ENCODE data around the gene PLA2G2F. TPM values are rescaled to one million over a fixed set of nuclear protein-coding genes. Genes with fewer than 3 reads are reported as not detected.

PLA2G2F gene
- total RNA-seq, 6 donors from 2014 or later = not detected

- 71 to 87% methylated on average over 7 of the region's 7 CpGs for WGBS, 2 donors
- peaks cover 18 to 42% (median 38%) of the 10 kb centered on the region in 4 donors for H3K9me3 ChIP-seq
- no peaks in the 10 kb centered on the region for H3K36me3 ChIP-seq
- TF ChIP-seq POLR2AphosphoS5 (IDR thresholded peaks at IDR 0.05) (no peak), CTCF (IDR thresholded peaks at IDR 0.05) (no peak), EP300 (IDR thresholded peaks at IDR 0.05) (no peak), POLR2A (IDR thresholded peaks at IDR 0.05) (no peak)
- DNase-seq (no peak), ATAC-seq (ENCODE audit: low FRiP score in 2 of 2) (no peak)
- no peak overlapping the region for H3K27ac ChIP-seq
- peaks cover 4 to 11% (median 10%) of the 10 kb centered on the region in 4 donors for H3K4me1 ChIP-seq
- H3K27me3 ChIP-seq = no peaks in the 10 kb centered on the region
- H3K4me3 ChIP-seq = no peak overlapping the region
Measured at GRCh38 chr1:20158358-20159070, 19.4 kb downstream of the PLA2G2F start.

GRCh38 chr1:20160034-20160433 lies 20.9 kb downstream of the PLA2G2F start:
- WGBS, 2 donors = 59 to 75% methylated on average over 1 of the region's 1 CpG
- Histone ChIP-seq H3K4me1 (peaks cover 0 to 9% (median 6%) of the 10 kb centered on the region in 4 donors), H3K27ac (no peak overlapping the region), H3K36me3 (no peaks in the 10 kb centered on the region), H3K9me3 (peaks cover 18 to 42% (median 38%) of the 10 kb centered on the region in 4 donors), H3K4me3 (no peak overlapping the region), H3K27me3 (no peaks in the 10 kb centered on the region)
- ATAC-seq (ENCODE audit: low FRiP score in 2 of 2) = no peak
- no peak for DNase-seq
- TF ChIP-seq POLR2AphosphoS5 (IDR thresholded peaks at IDR 0.05) = no peak
- no peak for TF ChIP-seq CTCF (IDR thresholded peaks at IDR 0.05)
- no peak for TF ChIP-seq EP300 (IDR thresholded peaks at IDR 0.05)
- no peak for TF ChIP-seq POLR2A (IDR thresholded peaks at IDR 0.05)

- H3K9me3 ChIP-seq = peaks cover 13 to 25% (median 22%) of the 10 kb centered on the region in 4 donors
- H3K4me3 ChIP-seq = no peak overlapping the region
Measured at GRCh38 chr1:20164694-20165202, 25.6 kb downstream of the PLA2G2F start.

DNA sequence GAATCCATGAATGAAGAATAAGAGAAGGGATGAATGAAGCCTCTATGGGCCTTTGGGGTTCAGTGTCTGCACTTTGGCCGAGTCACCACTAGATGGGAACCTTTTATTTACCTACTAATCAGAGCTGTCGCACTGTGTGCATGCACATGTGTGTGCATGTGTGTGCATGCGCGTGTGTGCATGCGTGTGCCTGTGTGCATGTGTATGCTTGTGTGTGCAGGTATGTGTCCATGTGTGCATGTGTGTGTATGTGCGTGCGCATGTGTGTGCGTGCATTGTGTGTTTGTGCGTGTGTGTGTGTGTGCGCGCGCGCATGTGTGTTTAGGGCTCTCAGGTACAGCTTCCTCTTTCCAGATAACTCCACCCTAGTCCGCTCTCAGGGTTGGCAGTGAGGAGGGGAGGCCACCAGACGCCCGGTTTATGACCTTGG lies 26.4 kb downstream of the PLA2G2F start:
- no peak for DNase-seq
- Histone ChIP-seq H3K27ac (no peak overlapping the region), H3K4me1 (peaks cover 0 to 15% (median 10%) of the 10 kb centered on the region in 4 donors), H3K4me3 (no peak overlapping the region), H3K27me3 (no peaks in the 10 kb centered on the region), H3K36me3 (no peaks in the 10 kb centered on the region), H3K9me3 (peaks cover 5 to 17% (median 15%) of the 10 kb centered on the region in 4 donors)
- 77 to 89% methylated on average over 14 to 16 of the region's 16 CpGs for WGBS, 2 donors
- ATAC-seq (ENCODE audit: low FRiP score in 2 of 2) = no peak
- TF ChIP-seq POLR2A (IDR thresholded peaks at IDR 0.05) = no peak
- peak in 3 of 6 experiments; percentile 4 to 23 (median 16) for TF ChIP-seq CTCF (IDR thresholded peaks at IDR 0.05)

More at GRCh38 chr1:20164694-20165202, 25.6 kb downstream of the PLA2G2F start:
- 35 to 57% methylated on average over 15 of the region's 15 CpGs for WGBS, 2 donors
- Histone ChIP-seq H3K27ac (peak overlapping the region in 1 of 4 donors; percentile 27), H3K4me1 (peaks cover 0 to 15% (median 10%) of the 10 kb centered on the region in 4 donors), H3K36me3 (no peaks in the 10 kb centered on the region), H3K27me3 (no peaks in the 10 kb centered on the region)
- DNase-seq = peak in 1 of 2 donors; percentile 34
- ATAC-seq (ENCODE audit: low FRiP score in 2 of 2) = peak in 1 of 2 donors; percentile 63
- TF ChIP-seq CTCF (IDR thresholded peaks at IDR 0.05) = no peak
- TF ChIP-seq POLR2AphosphoS5 (IDR thresholded peaks at IDR 0.05) = peak in 1 of 2 donors; percentile 8

Measured in upper lobe of left lung (tissue), 6 donors.